PFSK-1 (cell line): ENCODE data around the gene BPIFB4.

Source experiments
- FOXP2 ChIP-seq: optimal IDR thresholded peaks from 2 replicates; pipeline ENCODE3; 2011; ENCODE audit warnings: borderline replicate concordance, control low read depth, inconsistent platforms; ENCODE audit not compliant: insufficient read depth; ENCODE audit errors: extremely low read length, extremely low read depth
- POLR2AphosphoS5 ChIP-seq: IDR thresholded peaks from 2 replicates; pipeline ENCODE4 v1.6.1; 2012; ENCODE audit warnings: low read depth, mild to moderate bottlenecking, control low read depth, low read length, moderate library complexity
- REST ChIP-seq, 2 experiments: IDR thresholded peaks; 2 replicates each; pipeline versions ENCODE4 v1.6.1 to v1.8.0; 2011 to 2012; ENCODE audit warnings: low read depth in 2 of 2, low read length in 2 of 2, control low read depth in 1 of 2, inconsistent platforms in 1 of 2, mild to moderate bottlenecking in 1 of 2, moderate library complexity in 1 of 2; ENCODE audit not compliant: insufficient read depth in 1 of 2
- SIN3A ChIP-seq: IDR thresholded peaks from 2 replicates; pipeline ENCODE4 v1.6.1; 2012; ENCODE audit warnings: mild to moderate bottlenecking, low read length, moderate library complexity, borderline replicate concordance; ENCODE audit not compliant: insufficient read depth
- TAF1 ChIP-seq: IDR thresholded peaks from 2 replicates; pipeline ENCODE4 v1.6.1; 2012; ENCODE audit warnings: low read length, control low read depth, borderline replicate concordance; ENCODE audit not compliant: insufficient read depth

Gene BPIFB4

GRCh38 chr20:33061658-33062028 is 17.8 kb upstream of the BPIFB4 start:
- no peak for TF ChIP-seq SIN3A
- no peak for TF ChIP-seq POLR2AphosphoS5
- TF ChIP-seq FOXP2, result no peak
- no peak for TF ChIP-seq TAF1
- no peak for TF ChIP-seq REST (IDR thresholded peaks at IDR 0.05; ENCODE audit: insufficient read depth in 1 of 2, low read depth in 2 of 2, low read length in 2 of 2)

- TF ChIP-seq SIN3A (no peak), REST (IDR thresholded peaks at IDR 0.05; ENCODE audit: insufficient read depth in 1 of 2, low read depth in 2 of 2, low read length in 2 of 2) (no peak), POLR2AphosphoS5 (no peak), FOXP2 (no peak), TAF1 (no peak)
Measured at GRCh38 chr20:33062105-33062824, 17.2 kb upstream of the BPIFB4 start.

- TF ChIP-seq SIN3A (no peak), REST (IDR thresholded peaks at IDR 0.05; ENCODE audit: insufficient read depth in 1 of 2, low read depth in 2 of 2, low read length in 2 of 2) (no peak), FOXP2 (no peak), POLR2AphosphoS5 (no peak), TAF1 (no peak)
Measured at GRCh38 chr20:33062825-33063149, 16.7 kb upstream of the BPIFB4 start.

GRCh38 chr20:33063271-33063670 is 16.2 kb upstream of the BPIFB4 start:
- no peak for TF ChIP-seq REST (IDR thresholded peaks at IDR 0.05; ENCODE audit: insufficient read depth in 1 of 2, low read depth in 2 of 2, low read length in 2 of 2)
- no peak for TF ChIP-seq FOXP2

GRCh38 chr20:33064572-33065287 is 14.7 kb upstream of the BPIFB4 start:
- TF ChIP-seq FOXP2 (no peak), REST (IDR thresholded peaks at IDR 0.05; ENCODE audit: insufficient read depth in 1 of 2, low read depth in 2 of 2, low read length in 2 of 2) (no peak), SIN3A (no peak), TAF1 (no peak), POLR2AphosphoS5 (no peak)
